Suprapubic skin (tissue), 4 donors: ENCODE results near the gene DOHH.

Experiments
- CTCF ChIP-seq, 2 donors: fragments of 200-600 bp in 1 of 2; fragments of 450-650 bp in 1 of 2; sonication (generic) in 1 of 2; IDR thresholded peaks; one replicate each; pipeline ENCODE4 v1.5.1; 2016 to 2019; ENCODE audit warnings: antibody characterized with exemption in 2 of 2, mild to moderate bottlenecking in 1 of 2, moderate library complexity in 1 of 2
- EP300 ChIP-seq: sonication (generic); formaldehyde crosslinking; IDR thresholded peaks from one replicate; pipeline ENCODE4 v1.6.1; 2017; ENCODE audit warnings: antibody characterized with exemption
- POLR2A ChIP-seq, 2 donors: fragments of 450-650 bp; IDR thresholded peaks; one replicate each; pipeline ENCODE4 v1.6.1; 2017; ENCODE audit warnings: antibody characterized with exemption in 2 of 2, mild to moderate bottlenecking in 2 of 2, moderate library complexity in 2 of 2
- POLR2AphosphoS5 ChIP-seq, 3 donors: sonication (generic); formaldehyde crosslinking; IDR thresholded peaks; one replicate each; pipeline ENCODE4 v1.6.1; 2017; ENCODE audit warnings: antibody characterized with exemption in 3 of 3

- TF ChIP-seq CTCF (IDR thresholded peaks at IDR 0.05) (no peak), POLR2AphosphoS5 (IDR thresholded peaks at IDR 0.05) (no peak), POLR2A (IDR thresholded peaks at IDR 0.05) (no peak), EP300 (no peak)
These were observed 25.0 kb downstream of the DOHH start for GRCh38 chr19:3475449-3475848.
